SH-SY5Y (cell line): ENCODE data around the gene BACH2.

Source experiments
- GATA2 ChIP-seq: IDR thresholded peaks from 2 replicates; pipeline ENCODE4 v1.6.1; 2011; ENCODE audit warnings: mild to moderate bottlenecking, low read depth, low read length
- GATA3 ChIP-seq: IDR thresholded peaks from 2 replicates; pipeline ENCODE4 v1.6.1; 2011; ENCODE audit warnings: low read depth, mild to moderate bottlenecking, low read length, moderate library complexity

- TF ChIP-seq GATA3 (no peak), GATA2 (no peak)
These were observed 267.5 kb downstream of the BACH2 start for GRCh38 chr6:90028995-90029635.
